Measurements from ENCODE around the gene METTL21A. TPM values are rescaled to one million over a fixed set of nuclear protein-coding genes. Genes with fewer than 3 reads are reported as not detected.
A peak's percentile ranks its signal among the peaks of the same experiment; 100 is the strongest.

Gene METTL21A
- total RNA-seq, result 30.7 and 33.4 TPM in 2 replicates
- long read RNA-seq, full-length matches to known transcripts, result 16 of 21 reads
- long read RNA-seq, partial matches to known transcripts, result 2 of 21 reads
- long read RNA-seq, other reads (novel, unspliced or antisense), result 3 of 21 reads

DNA sequence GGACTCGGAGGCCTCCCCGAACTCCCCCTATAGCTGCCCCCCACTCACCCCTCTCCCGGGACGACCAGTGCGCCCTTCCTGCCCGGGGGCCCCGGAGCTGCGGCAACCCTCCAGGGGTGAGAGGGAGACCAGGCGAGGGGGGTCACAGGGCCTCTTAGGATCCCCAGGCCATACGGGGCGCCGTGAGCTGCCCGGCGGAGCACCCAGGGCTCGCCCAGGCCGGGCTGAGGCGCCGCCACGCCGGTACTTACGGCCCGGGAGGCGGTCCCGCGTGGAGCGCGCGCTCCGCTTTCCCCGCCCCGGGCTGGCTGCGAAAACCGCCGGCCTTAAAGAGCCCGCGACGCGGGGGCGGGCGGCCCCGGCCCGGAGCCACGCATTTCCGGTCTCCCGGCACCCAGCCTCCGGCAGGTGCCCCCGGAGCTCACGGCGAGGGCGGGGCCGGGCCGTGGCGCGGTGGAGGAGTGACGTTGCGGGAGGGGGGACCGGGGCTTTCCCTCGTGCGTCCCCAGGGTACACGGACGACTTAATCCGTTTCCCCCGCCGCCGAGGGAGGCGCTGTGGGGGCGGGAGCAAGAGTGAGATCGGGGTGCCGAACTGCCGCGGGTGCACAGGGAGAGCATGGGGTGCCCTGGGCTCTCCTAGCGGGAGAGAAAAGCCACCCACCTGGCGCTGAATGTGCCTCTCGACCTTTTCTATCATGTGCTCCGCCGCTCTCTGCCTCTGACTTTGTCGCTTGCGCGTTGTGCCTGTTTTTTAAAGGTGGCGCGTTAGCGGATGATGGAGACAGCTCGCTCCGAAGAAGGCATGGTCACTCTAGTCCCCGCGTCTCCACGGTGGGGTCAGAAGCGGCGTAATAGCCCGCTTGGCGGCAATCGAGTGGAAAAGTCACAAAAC, at the start of gene METTL21A:
Gene METTL21A (minus strand): TSS at position 381 of the 894 bp plus-strand sequence. CDS start 1,019 bp downstream, outside the sequence.
- TF ChIP-seq, protein P1, sequence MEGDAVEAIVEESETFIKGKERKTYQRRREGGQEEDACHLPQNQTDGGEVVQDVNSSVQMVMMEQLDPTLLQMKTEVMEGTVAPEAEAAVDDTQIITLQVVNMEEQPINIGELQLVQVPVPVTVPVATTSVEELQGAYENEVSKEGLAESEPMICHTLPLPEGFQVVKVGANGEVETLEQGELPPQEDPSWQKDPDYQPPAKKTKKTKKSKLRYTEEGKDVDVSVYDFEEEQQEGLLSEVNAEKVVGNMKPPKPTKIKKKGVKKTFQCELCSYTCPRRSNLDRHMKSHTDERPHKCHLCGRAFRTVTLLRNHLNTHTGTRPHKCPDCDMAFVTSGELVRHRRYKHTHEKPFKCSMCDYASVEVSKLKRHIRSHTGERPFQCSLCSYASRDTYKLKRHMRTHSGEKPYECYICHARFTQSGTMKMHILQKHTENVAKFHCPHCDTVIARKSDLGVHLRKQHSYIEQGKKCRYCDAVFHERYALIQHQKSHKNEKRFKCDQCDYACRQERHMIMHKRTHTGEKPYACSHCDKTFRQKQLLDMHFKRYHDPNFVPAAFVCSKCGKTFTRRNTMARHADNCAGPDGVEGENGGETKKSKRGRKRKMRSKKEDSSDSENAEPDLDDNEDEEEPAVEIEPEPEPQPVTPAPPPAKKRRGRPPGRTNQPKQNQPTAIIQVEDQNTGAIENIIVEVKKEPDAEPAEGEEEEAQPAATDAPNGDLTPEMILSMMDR (conservative IDR thresholded peaks at IDR 0.05), result peak; percentile 56
- no peaks in the 10 kb centered on the region for H3K9me3 Mint-ChIP-seq
- H3K4me1 Mint-ChIP-seq, result peaks cover 26% of the 10 kb centered on the region
- H3K4me3 Mint-ChIP-seq, result peak within 1 kb of the TSS; percentile 97
- H3K27ac Mint-ChIP-seq (ENCODE audit: unreplicated experiment), result peak within 1 kb of the TSS; percentile 96
- peaks cover 2% of the 10 kb centered on the region for H3K36me3 Mint-ChIP-seq (ENCODE audit: low read depth)
- no peaks in the 10 kb centered on the region for H3K27me3 Mint-ChIP-seq (ENCODE audit: low read depth)
- peak; percentile 69 for DNase-seq (ENCODE audit: low read depth, low spot score)

- TF ChIP-seq, protein P1 (conservative IDR thresholded peaks at IDR 0.05), result no peak
- H3K27ac Mint-ChIP-seq (ENCODE audit: unreplicated experiment), result no peak overlapping the region
- no peaks in the 10 kb centered on the region for H3K9me3 Mint-ChIP-seq
- no peaks in the 10 kb centered on the region for H3K36me3 Mint-ChIP-seq (ENCODE audit: low read depth)
- no peak overlapping the region for H3K4me3 Mint-ChIP-seq
- H3K4me1 Mint-ChIP-seq, result peaks cover 7% of the 10 kb centered on the region
- no peak for DNase-seq (ENCODE audit: low read depth, low spot score)
- H3K27me3 Mint-ChIP-seq (ENCODE audit: low read depth), result no peaks in the 10 kb centered on the region
Measured at GRCh38 chr2:207674826-207675225, 49.6 kb upstream of the METTL21A start.

- Mint-ChIP-seq H3K36me3 (ENCODE audit: low read depth) (no peaks in the 10 kb centered on the region), H3K4me3 (no peak overlapping the region), H3K9me3 (no peaks in the 10 kb centered on the region), H3K27me3 (ENCODE audit: low read depth) (no peaks in the 10 kb centered on the region), H3K4me1 (peaks cover 7% of the 10 kb centered on the region), H3K27ac (ENCODE audit: unreplicated experiment) (no peak overlapping the region)
- DNase-seq (ENCODE audit: low read depth, low spot score), result no peak
- TF ChIP-seq, protein P1 (conservative IDR thresholded peaks at IDR 0.05), result no peak
Measured at GRCh38 chr2:207674266-207674774, 49.1 kb upstream of the METTL21A start.

GRCh38 chr2:207673431-207673830, 48.2 kb upstream of the METTL21A start:
- DNase-seq (ENCODE audit: low read depth, low spot score), result no peak
- Mint-ChIP-seq H3K9me3 (no peaks in the 10 kb centered on the region), H3K27ac (ENCODE audit: unreplicated experiment) (no peak overlapping the region), H3K4me1 (peaks cover 7% of the 10 kb centered on the region), H3K36me3 (ENCODE audit: low read depth) (no peaks in the 10 kb centered on the region), H3K4me3 (no peak overlapping the region), H3K27me3 (ENCODE audit: low read depth) (no peaks in the 10 kb centered on the region)
- TF ChIP-seq, protein P1 (conservative IDR thresholded peaks at IDR 0.05), result no peak

GRCh38 chr2:207670887-207671286, 45.7 kb upstream of the METTL21A start:
- DNase-seq (ENCODE audit: low read depth, low spot score), result no peak
- Mint-ChIP-seq H3K4me1 (no peaks in the 10 kb centered on the region), H3K36me3 (ENCODE audit: low read depth) (no peaks in the 10 kb centered on the region), H3K9me3 (no peaks in the 10 kb centered on the region), H3K27ac (ENCODE audit: unreplicated experiment) (no peak overlapping the region), H3K4me3 (no peak overlapping the region), H3K27me3 (ENCODE audit: low read depth) (no peaks in the 10 kb centered on the region)
- TF ChIP-seq, protein P1 (conservative IDR thresholded peaks at IDR 0.05), result no peak

Measured in neural crest cell (in vitro differentiated cells).